HL-60 (cell line): ENCODE results near the gene MACROD2.

Source experiments
- DNase-seq, 2 experiments: peaks; one replicate each; pipeline ENCODE4 v3.0.0-alpha.2; 2010 to 2020; ENCODE audit warnings: low read depth in 1 of 2, low spot score in 1 of 2
- H3K27ac ChIP-seq: fragments of 250-450 bp; sonication (Bioruptor Pico); replicated peaks from 2 replicates; pipeline ENCODE4 v1.5.1; 2020; ENCODE audit warnings: mild to moderate bottlenecking, moderate library complexity
- H3K27me3 ChIP-seq: fragments of 250-450 bp; sonication (Bioruptor Pico); 2 replicates; pipeline ENCODE4 v1.5.1; 2021; ENCODE audit warnings: mild to moderate bottlenecking, moderate library complexity; ENCODE audit not compliant: insufficient read depth, poor library complexity, severe bottlenecking
- H3K4me3 ChIP-seq: replicated peaks from 2 replicates; pipeline ENCODE4 v1.5.1; 2011; ENCODE audit warnings: mild to moderate bottlenecking, control low read depth, low read length; ENCODE audit not compliant: insufficient read depth
- GABPA ChIP-seq: IDR thresholded peaks from 2 replicates; pipeline ENCODE4 v1.6.1; 2012; ENCODE audit warnings: low read depth
- POLR2AphosphoS5 ChIP-seq: IDR thresholded peaks from 2 replicates; pipeline ENCODE4 v1.6.1; 2012; ENCODE audit warnings: low read depth
- SPI1 ChIP-seq: IDR thresholded peaks from 2 replicates; pipeline ENCODE4 v1.6.1; 2012; ENCODE audit warnings: low read depth, mild to moderate bottlenecking, borderline replicate concordance
- TF ChIP-seq, protein P1 (sequence below): IDR thresholded peaks from one replicate; pipeline ENCODE4 v1.5.1; 2011; ENCODE audit warnings: low read length, control low read depth, inconsistent platforms; ENCODE audit not compliant: insufficient read depth
- TF ChIP-seq, protein P2 (sequence below): IDR thresholded peaks from 2 replicates; pipeline ENCODE4 v1.6.1; 2012; ENCODE audit warnings: low read depth; ENCODE audit not compliant: insufficient replicate concordance

MACROD2 gene

DNA sequence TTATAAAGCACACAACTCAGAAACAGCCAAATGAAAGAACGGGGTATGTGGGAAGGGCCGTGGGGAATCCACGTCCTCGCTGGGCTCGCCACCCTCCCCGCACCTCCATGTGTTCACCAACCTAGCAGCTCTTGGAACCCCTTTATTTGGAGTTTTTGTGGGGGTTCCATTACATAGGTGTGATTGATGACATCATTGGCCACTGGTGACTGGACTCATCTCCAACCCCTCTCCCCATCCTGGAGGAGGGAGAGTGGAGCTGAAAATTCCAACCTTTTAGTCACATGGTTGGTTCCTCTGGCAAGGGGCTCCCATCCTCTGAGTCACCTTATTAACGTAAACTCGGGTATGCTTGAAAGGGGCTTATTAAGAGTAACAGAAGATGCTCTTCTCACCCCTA is 934.1 kb downstream of the MACROD2 start:
- DNase-seq = no peak
- TF ChIP-seq, protein P1, sequence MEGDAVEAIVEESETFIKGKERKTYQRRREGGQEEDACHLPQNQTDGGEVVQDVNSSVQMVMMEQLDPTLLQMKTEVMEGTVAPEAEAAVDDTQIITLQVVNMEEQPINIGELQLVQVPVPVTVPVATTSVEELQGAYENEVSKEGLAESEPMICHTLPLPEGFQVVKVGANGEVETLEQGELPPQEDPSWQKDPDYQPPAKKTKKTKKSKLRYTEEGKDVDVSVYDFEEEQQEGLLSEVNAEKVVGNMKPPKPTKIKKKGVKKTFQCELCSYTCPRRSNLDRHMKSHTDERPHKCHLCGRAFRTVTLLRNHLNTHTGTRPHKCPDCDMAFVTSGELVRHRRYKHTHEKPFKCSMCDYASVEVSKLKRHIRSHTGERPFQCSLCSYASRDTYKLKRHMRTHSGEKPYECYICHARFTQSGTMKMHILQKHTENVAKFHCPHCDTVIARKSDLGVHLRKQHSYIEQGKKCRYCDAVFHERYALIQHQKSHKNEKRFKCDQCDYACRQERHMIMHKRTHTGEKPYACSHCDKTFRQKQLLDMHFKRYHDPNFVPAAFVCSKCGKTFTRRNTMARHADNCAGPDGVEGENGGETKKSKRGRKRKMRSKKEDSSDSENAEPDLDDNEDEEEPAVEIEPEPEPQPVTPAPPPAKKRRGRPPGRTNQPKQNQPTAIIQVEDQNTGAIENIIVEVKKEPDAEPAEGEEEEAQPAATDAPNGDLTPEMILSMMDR = no peak
- TF ChIP-seq GABPA = no peak
- TF ChIP-seq, protein P2, sequence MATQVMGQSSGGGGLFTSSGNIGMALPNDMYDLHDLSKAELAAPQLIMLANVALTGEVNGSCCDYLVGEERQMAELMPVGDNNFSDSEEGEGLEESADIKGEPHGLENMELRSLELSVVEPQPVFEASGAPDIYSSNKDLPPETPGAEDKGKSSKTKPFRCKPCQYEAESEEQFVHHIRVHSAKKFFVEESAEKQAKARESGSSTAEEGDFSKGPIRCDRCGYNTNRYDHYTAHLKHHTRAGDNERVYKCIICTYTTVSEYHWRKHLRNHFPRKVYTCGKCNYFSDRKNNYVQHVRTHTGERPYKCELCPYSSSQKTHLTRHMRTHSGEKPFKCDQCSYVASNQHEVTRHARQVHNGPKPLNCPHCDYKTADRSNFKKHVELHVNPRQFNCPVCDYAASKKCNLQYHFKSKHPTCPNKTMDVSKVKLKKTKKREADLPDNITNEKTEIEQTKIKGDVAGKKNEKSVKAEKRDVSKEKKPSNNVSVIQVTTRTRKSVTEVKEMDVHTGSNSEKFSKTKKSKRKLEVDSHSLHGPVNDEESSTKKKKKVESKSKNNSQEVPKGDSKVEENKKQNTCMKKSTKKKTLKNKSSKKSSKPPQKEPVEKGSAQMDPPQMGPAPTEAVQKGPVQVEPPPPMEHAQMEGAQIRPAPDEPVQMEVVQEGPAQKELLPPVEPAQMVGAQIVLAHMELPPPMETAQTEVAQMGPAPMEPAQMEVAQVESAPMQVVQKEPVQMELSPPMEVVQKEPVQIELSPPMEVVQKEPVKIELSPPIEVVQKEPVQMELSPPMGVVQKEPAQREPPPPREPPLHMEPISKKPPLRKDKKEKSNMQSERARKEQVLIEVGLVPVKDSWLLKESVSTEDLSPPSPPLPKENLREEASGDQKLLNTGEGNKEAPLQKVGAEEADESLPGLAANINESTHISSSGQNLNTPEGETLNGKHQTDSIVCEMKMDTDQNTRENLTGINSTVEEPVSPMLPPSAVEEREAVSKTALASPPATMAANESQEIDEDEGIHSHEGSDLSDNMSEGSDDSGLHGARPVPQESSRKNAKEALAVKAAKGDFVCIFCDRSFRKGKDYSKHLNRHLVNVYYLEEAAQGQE = no peak
- no peak for TF ChIP-seq SPI1
- no peak for TF ChIP-seq POLR2AphosphoS5
- H3K27me3 ChIP-seq = no peaks in the 10 kb centered on the region
- no peak overlapping the region for H3K4me3 ChIP-seq
- no peak overlapping the region for H3K27ac ChIP-seq

DNA sequence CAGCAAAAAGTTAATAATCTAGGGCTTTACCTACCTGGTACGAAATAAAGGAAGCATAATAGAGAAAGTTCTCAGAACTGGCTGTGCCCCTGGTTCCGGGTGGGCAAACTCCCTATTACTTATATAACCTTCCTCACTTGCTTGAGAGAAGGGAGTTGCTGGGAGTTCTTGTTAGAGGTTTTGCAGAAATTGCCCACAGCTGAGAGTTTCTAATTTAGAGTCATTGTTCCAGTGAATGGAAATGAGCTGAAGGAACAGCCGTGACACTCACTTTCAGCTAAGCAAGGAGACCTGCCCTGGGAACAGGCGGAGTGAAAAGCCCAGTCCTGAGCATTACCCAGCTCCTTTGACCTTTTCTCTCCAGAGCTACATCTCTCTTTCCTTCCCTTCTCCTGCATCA is 936.7 kb downstream of the MACROD2 start:
- H3K27ac ChIP-seq = no peak overlapping the region
- no peaks in the 10 kb centered on the region for H3K27me3 ChIP-seq
- no peak for DNase-seq
- no peak overlapping the region for H3K4me3 ChIP-seq
- TF ChIP-seq SPI1 (no peak), POLR2AphosphoS5 (no peak), GABPA (no peak)
- TF ChIP-seq, protein P1 = no peak
- TF ChIP-seq, protein P2 = no peak

DNA sequence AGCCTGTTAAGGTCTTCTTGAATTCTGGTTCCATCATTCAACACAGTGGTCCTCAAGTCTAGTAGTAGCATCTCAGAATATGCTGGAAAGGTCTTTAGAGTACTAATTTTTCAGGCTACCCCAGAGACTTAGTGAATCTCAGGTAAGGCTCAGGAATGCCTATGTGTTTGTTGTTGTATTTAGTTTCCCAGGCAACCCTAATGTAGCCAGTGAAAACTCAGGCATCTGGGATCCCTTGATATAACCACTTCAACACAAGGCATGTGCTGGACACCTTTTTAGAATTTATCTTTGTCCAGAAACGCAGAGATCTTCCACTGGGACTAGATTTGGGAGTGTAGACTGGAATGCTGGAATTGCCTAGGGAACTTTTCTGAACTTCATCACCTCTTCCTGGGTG is 940.0 kb downstream of the MACROD2 start:
- H3K27me3 ChIP-seq = no peaks in the 10 kb centered on the region
- no peak overlapping the region for H3K27ac ChIP-seq
- TF ChIP-seq GABPA (no peak), POLR2AphosphoS5 (no peak), SPI1 (no peak)
- TF ChIP-seq, protein P2 = no peak
- TF ChIP-seq, protein P1 = no peak

More for the DNA sequence above, 940.0 kb downstream of the MACROD2 start:
- no peak overlapping the region for H3K4me3 ChIP-seq
- DNase-seq = no peak
